SK-N-SH (cell line): ENCODE measurements around the gene THAP7.

Experiments used
- EP300 ChIP-seq, 2 experiments: IDR thresholded peaks; 2 replicates each; pipeline versions ENCODE4 v1.4.0 to v1.6.1; 2012; ENCODE audit warnings: borderline replicate concordance in 1 of 2, low read depth in 1 of 2, low read length in 1 of 2
- EZH2phosphoT487 ChIP-seq: fragments of 200-600 bp; sonication (generic); IDR thresholded peaks from 2 replicates; pipeline ENCODE4 v1.6.1; 2017; ENCODE audit warnings: low read depth, mixed run types, mild to moderate bottlenecking, antibody characterized with exemption, moderate library complexity, borderline replicate concordance
- FOXJ3 ChIP-seq: sonication (generic); formaldehyde crosslinking; IDR thresholded peaks from 2 replicates; pipeline ENCODE4 v1.5.1; 2020; ENCODE audit warnings: mild to moderate bottlenecking, missing genetic modification reagents

DNA sequence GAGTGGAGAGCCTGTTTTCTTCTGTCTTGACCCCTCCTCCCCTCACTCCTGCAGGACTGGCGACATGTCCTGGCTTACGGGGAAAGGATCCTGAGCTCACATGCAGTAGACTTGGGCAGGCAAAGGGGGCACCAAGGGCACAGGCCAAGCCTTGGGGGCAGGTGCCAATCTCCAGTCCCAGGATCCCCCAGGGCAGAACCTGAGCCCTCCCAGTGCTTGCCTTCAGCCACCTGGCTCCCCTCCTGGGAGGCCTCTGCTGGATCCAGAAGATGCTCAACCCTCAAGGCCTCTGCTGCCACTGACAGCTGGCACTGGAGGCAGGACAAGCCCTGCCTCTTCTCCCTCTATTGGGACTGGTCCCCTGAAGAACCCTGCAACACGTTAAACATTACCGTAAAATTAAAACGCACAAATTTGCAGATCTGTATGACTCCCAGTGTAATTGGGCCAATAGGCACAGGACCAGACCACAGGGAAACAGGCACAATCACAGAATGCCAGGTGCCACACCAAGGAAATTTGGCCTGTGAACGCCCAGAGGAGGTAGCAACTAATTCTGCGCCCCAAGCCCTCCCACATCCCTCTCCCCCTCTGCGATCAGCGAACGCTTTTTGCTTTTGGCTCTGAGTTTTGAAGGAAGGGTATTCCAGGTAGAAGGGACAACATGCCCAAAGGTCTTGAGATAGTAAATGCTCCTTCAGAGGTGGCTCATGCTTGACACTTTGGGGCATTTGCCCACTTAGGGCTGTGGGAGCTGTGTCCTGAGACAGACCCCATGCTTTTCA is 20.8 kb downstream of the THAP7 start:
- TF ChIP-seq FOXJ3 (CRISPR knock-in tag) (no peak), EP300 (IDR thresholded peaks at IDR 0.05; ENCODE audit: borderline replicate concordance in 1 of 2, low read depth in 1 of 2, low read length in 1 of 2) (no peak), EZH2phosphoT487 (no peak)
